ENCODE measurements around the gene NUP93.

The NUP93 gene

GRCh38 chr16:56744996-56745640 lies 15.2 kb downstream of the NUP93 start:
- DNase-seq = no peak

DNA sequence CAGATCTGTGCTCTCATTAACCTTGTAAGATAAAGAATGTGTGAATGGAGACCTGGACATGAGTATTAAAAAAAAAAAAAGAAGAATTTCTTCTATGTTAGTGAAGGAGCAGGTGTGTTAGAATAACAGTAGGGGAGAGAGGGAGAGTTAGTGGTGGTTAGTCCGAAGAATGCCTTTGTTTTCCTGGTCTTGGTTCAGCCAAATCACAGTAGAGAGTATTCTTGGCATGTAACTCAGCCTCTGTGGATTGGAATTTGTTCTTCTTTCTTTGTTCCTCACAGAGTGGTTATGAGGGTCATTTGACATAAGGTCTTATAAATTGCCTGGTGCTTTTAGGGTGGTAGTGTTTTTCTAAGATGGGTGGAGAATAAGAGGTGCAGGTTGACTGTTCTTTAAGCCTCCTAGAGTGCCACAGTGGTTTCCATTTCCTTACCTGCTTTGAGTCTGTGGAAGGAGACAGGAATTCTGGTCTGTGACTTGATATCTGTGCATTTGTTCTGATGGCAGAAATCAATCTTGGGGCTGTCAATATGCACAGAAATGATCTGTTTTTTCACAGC lies 17.6 kb downstream of the NUP93 start:
- no peak for DNase-seq

GRCh38 chr16:56748191-56748590 lies 18.3 kb downstream of the NUP93 start:
- DNase-seq = no peak

GRCh38 chr16:56748826-56749225 lies 18.9 kb downstream of the NUP93 start:
- no peak for DNase-seq

GRCh38 chr16:56749672-56750491 lies 20.0 kb downstream of the NUP93 start:
- DNase-seq = peak; percentile 14

DNA sequence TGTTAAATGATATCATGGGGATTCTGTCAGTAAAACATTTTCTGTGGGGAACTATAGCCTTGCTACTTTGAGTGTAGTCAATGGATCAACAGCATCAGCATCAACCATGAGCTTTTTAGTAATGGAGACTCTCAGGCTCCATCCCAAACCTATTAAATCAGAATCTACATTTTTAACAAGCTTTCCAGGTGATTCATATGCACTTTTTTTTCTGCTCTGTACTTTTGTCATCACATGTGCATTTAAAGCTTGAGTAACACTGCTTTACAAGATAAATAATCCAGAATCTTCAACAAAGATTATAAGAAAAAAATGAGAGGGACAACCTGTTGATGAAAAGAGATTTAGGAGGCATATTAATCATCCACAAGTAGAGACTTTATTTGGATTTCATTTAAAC lies 23.5 kb downstream of the NUP93 start:
- DNase-seq = no peak

DNA sequence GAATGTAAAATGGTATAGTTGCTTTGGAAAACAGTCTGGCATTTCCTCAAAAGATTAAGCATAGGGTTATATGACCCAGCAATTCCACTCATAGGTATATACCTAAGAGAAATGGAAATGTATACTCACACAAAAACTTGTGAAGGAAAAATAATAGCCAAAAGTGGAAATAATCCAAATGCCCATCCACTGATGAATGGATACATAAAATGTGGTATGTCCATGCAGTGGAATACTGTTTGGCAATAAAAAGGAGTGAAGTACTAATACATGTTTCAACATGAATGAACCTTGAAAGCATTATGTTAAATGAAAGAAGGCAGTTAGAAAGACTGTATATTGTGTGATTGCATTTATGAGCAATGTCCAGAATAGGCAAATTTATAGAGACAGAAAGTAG lies 25.1 kb downstream of the NUP93 start:
- DNase-seq = no peak

- DNase-seq = no peak
These were observed 28.5 kb downstream of the NUP93 start for GRCh38 chr16:56758432-56758831.

DNA sequence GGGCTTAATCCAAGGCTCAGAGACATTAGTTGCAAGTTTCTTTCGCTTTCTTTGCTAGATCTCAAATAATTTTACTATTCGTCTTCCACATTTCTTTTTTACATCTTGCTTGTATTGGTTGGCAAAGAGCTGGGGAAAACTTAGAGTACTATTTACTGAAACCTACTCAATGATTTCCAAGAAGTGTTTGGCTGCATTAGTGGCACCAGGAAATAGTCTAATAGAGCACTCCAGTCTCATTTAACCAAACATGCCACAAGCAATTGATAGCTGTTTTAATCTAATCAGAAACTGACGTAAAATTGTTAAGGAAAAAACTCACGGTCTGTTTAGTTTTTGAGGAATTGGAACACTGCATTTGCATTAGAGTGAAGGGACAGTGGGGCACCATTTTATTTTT lies 29.0 kb downstream of the NUP93 start:
- DNase-seq = no peak

GRCh38 chr16:56763291-56763916 lies 33.5 kb downstream of the NUP93 start:
- DNase-seq = no peak

GRCh38 chr16:56764835-56765234 lies 34.9 kb downstream of the NUP93 start:
- no peak for DNase-seq

- no peak for DNase-seq
These were observed 36.0 kb downstream of the NUP93 start for GRCh38 chr16:56765949-56766348.

- no peak for DNase-seq
These were observed 37.1 kb downstream of the NUP93 start for GRCh38 chr16:56767024-56767423.

GRCh38 chr16:56769677-56770076 lies 39.7 kb downstream of the NUP93 start:
- DNase-seq = no peak

GRCh38 chr16:56771558-56772279 lies 41.8 kb downstream of the NUP93 start:
- no peak for DNase-seq

DNA sequence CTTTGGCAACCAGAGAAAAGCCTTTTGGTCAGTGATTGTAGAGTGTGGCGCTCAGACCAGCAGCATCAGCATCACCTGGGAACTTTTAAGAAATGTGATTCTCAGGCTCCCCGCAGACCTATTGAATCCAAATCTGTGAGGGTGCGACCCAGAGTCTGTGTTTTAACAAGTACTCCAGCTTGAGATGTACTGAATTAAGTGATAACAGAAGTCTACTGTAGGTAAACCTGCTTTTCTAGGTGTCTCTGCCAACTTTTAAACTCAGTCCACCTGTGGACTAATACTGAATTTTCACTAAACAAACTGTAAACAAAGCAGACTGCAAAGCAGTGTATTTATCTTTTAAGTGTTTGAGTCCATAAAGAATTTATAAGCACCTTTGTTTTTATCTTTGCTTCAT lies 43.6 kb downstream of the NUP93 start:
- DNase-seq = no peak

GRCh38 chr16:56774016-56774680 lies 44.2 kb downstream of the NUP93 start:
- no peak for DNase-seq

- DNase-seq = no peak
These were observed 45.2 kb downstream of the NUP93 start for GRCh38 chr16:56775162-56775561.

- DNase-seq = no peak
These were observed 46.6 kb downstream of the NUP93 start for GRCh38 chr16:56776562-56776961.

GRCh38 chr16:56777001-56777400 lies 47.1 kb downstream of the NUP93 start:
- DNase-seq = no peak

- no peak for DNase-seq
These were observed 47.6 kb downstream of the NUP93 start for GRCh38 chr16:56777482-56777881.

- no peak for DNase-seq
These were observed 50.0 kb downstream of the NUP93 start for GRCh38 chr16:56779906-56780305.

DNA sequence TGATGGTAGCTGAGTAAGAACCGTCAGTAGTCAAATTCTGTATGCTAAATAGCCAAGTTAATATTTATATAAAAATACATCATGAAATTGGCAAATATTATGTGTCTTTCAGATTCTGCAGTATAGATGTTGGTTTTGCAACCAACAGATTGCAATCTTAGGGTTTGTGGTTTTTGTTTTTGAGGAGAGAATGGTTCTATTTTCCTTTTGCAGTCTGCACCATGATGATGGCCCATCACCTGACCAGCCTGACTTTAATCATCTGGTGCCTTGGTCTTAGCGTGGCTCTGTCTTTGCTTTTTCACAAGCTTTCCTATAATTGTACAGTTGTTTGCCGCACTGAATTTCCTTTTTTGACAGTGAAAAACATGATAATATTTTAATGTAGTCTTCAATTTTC lies 50.7 kb downstream of the NUP93 start:
- DNase-seq = peak; percentile 43

All from GF-D8 (cell line).